IPS-15b (cell line): ENCODE results near the gene GRSF1.
A peak's percentile ranks its signal among the peaks of the same experiment; 100 is the strongest.

ENCODE experiments used
- H3K27me3 ChIP-seq: one replicate; pipeline ENCODE4 v1.6.1; 2013; ENCODE audit warnings: low read length; ENCODE audit not compliant: control insufficient read depth, insufficient read depth
- H3K36me3 ChIP-seq: one replicate; pipeline ENCODE4 v1.6.1; 2013; ENCODE audit warnings: low read length; ENCODE audit not compliant: control insufficient read depth, insufficient read depth
- H3K4me1 ChIP-seq: one replicate; pipeline ENCODE4 v1.6.1; 2013; ENCODE audit warnings: mild to moderate bottlenecking, low read length; ENCODE audit not compliant: control insufficient read depth, insufficient read depth
- H3K4me3 ChIP-seq: one replicate; pipeline ENCODE4 v1.5.1; 2013; ENCODE audit warnings: low read depth, low read length
- H3K9ac ChIP-seq: one replicate; pipeline ENCODE4 v1.6.1; 2013; ENCODE audit warnings: low read depth, mild to moderate bottlenecking, low read length
- H3K9me3 ChIP-seq: one replicate; pipeline ENCODE4 v1.6.1; 2013; ENCODE audit warnings: mild to moderate bottlenecking, low read length; ENCODE audit not compliant: control insufficient read depth, insufficient read depth

The GRSF1 gene

GRCh38 chr4:70839589-70840093, at the start of gene GRSF1:
GRSF1 (minus strand) TSS chr4:70839890; CDS start chr4:70839827, 63 bp downstream.
- Histone ChIP-seq H3K27me3 (no peaks in the 10 kb centered on the region), H3K9me3 (no peaks in the 10 kb centered on the region), H3K9ac (peak within 1 kb of the TSS; percentile 88), H3K36me3 (peaks cover 8% of the 10 kb centered on the region), H3K4me3 (peak within 1 kb of the TSS; percentile 97), H3K4me1 (peaks cover 7% of the 10 kb centered on the region)

GRCh38 chr4:70885174-70885573, 45.5 kb upstream of the GRSF1 start:
- Histone ChIP-seq H3K4me1 (no peaks in the 10 kb centered on the region), H3K9ac (no peak overlapping the region), H3K27me3 (no peaks in the 10 kb centered on the region), H3K4me3 (no peak overlapping the region), H3K36me3 (no peaks in the 10 kb centered on the region), H3K9me3 (no peaks in the 10 kb centered on the region)

GRCh38 chr4:70880739-70881138, 41.0 kb upstream of the GRSF1 start:
- Histone ChIP-seq H3K27me3 (no peaks in the 10 kb centered on the region), H3K4me1 (no peaks in the 10 kb centered on the region)

GRCh38 chr4:70877556-70877955, 37.9 kb upstream of the GRSF1 start:
- Histone ChIP-seq H3K4me3 (no peak overlapping the region), H3K4me1 (no peaks in the 10 kb centered on the region), H3K9ac (no peak overlapping the region), H3K9me3 (no peaks in the 10 kb centered on the region), H3K27me3 (no peaks in the 10 kb centered on the region), H3K36me3 (no peaks in the 10 kb centered on the region)

More at GRCh38 chr4:70880739-70881138, 41.0 kb upstream of the GRSF1 start:
- Histone ChIP-seq H3K4me3 (no peak overlapping the region), H3K9ac (no peak overlapping the region), H3K36me3 (no peaks in the 10 kb centered on the region), H3K9me3 (no peaks in the 10 kb centered on the region)

- Histone ChIP-seq H3K36me3 (no peaks in the 10 kb centered on the region), H3K9me3 (no peaks in the 10 kb centered on the region), H3K4me3 (no peak overlapping the region), H3K4me1 (no peaks in the 10 kb centered on the region), H3K9ac (no peak overlapping the region), H3K27me3 (no peaks in the 10 kb centered on the region)
Measured at GRCh38 chr4:70874268-70875156, 34.8 kb upstream of the GRSF1 start.

GRCh38 chr4:70873216-70873615, 33.5 kb upstream of the GRSF1 start:
- no peaks in the 10 kb centered on the region for H3K4me1 ChIP-seq
- H3K4me3 ChIP-seq: no peak overlapping the region
- no peak overlapping the region for H3K9ac ChIP-seq
- no peaks in the 10 kb centered on the region for H3K27me3 ChIP-seq
- H3K9me3 ChIP-seq: no peaks in the 10 kb centered on the region
- H3K36me3 ChIP-seq: no peaks in the 10 kb centered on the region

GRCh38 chr4:70868778-70869177, 29.1 kb upstream of the GRSF1 start:
- H3K9ac ChIP-seq: no peak overlapping the region
- no peak overlapping the region for H3K4me3 ChIP-seq
- no peaks in the 10 kb centered on the region for H3K4me1 ChIP-seq
- H3K27me3 ChIP-seq: no peaks in the 10 kb centered on the region
- no peaks in the 10 kb centered on the region for H3K36me3 ChIP-seq
- H3K9me3 ChIP-seq: no peaks in the 10 kb centered on the region

- peaks cover 5% of the 10 kb centered on the region for H3K4me1 ChIP-seq
- H3K9ac ChIP-seq: no peak overlapping the region
- H3K4me3 ChIP-seq: no peak overlapping the region
- H3K36me3 ChIP-seq: no peaks in the 10 kb centered on the region
- no peaks in the 10 kb centered on the region for H3K9me3 ChIP-seq
- no peaks in the 10 kb centered on the region for H3K27me3 ChIP-seq
Measured at GRCh38 chr4:70863099-70863790, 23.6 kb upstream of the GRSF1 start.

GRCh38 chr4:70859066-70859465, 19.4 kb upstream of the GRSF1 start:
- Histone ChIP-seq H3K27me3 (no peaks in the 10 kb centered on the region), H3K36me3 (no peaks in the 10 kb centered on the region), H3K9ac (no peak overlapping the region), H3K9me3 (no peaks in the 10 kb centered on the region), H3K4me1 (peaks cover 7% of the 10 kb centered on the region), H3K4me3 (no peak overlapping the region)

GRCh38 chr4:70858454-70858853, 18.8 kb upstream of the GRSF1 start:
- no peaks in the 10 kb centered on the region for H3K27me3 ChIP-seq
- H3K9ac ChIP-seq: no peak overlapping the region
- no peaks in the 10 kb centered on the region for H3K9me3 ChIP-seq
- H3K4me1 ChIP-seq: peaks cover 7% of the 10 kb centered on the region
- no peak overlapping the region for H3K4me3 ChIP-seq
- no peaks in the 10 kb centered on the region for H3K36me3 ChIP-seq

- no peak overlapping the region for H3K9ac ChIP-seq
- no peak overlapping the region for H3K4me3 ChIP-seq
- H3K27me3 ChIP-seq: no peaks in the 10 kb centered on the region
- H3K36me3 ChIP-seq: no peaks in the 10 kb centered on the region
- no peaks in the 10 kb centered on the region for H3K9me3 ChIP-seq
- H3K4me1 ChIP-seq: peaks cover 7% of the 10 kb centered on the region
Measured at GRCh38 chr4:70855464-70855863, 15.8 kb upstream of the GRSF1 start.

GRCh38 chr4:70849291-70849690, 9.6 kb upstream of the GRSF1 start:
- H3K4me1 ChIP-seq: no peaks in the 10 kb centered on the region
- H3K9me3 ChIP-seq: no peaks in the 10 kb centered on the region
- H3K27me3 ChIP-seq: no peaks in the 10 kb centered on the region
- H3K9ac ChIP-seq: no peak overlapping the region
- no peaks in the 10 kb centered on the region for H3K36me3 ChIP-seq
- no peak overlapping the region for H3K4me3 ChIP-seq
